ENCODE measurements around the gene NR5A1.

The NR5A1 gene

GRCh38 chr9:124475158-124475867 is 31.9 kb downstream of the NR5A1 start:
- no peak for TF ChIP-seq RARB (CRISPR knock-in tag; IDR thresholded peaks at IDR 0.05)
- no peak for ATAC-seq

- ATAC-seq: no peak
These were observed 33.0 kb downstream of the NR5A1 start for GRCh38 chr9:124474151-124474550.

GRCh38 chr9:124473310-124473709 is 33.9 kb downstream of the NR5A1 start:
- ATAC-seq: no peak
- TF ChIP-seq ESRRG (CRISPR knock-in tag; IDR thresholded peaks at IDR 0.05) (no peak), ZNF565 (CRISPR knock-in tag; conservative IDR thresholded peaks at IDR 0.05; ENCODE audit: low read depth) (no peak), CSRNP3 (CRISPR knock-in tag; IDR thresholded peaks at IDR 0.05) (no peak)

More at GRCh38 chr9:124474151-124474550, 33.0 kb downstream of the NR5A1 start:
- no peak for TF ChIP-seq ESRRG (CRISPR knock-in tag; IDR thresholded peaks at IDR 0.05)
- TF ChIP-seq GLIS3 (CRISPR knock-in tag; IDR thresholded peaks at IDR 0.05): no peak
- no peak for TF ChIP-seq ZNF565 (CRISPR knock-in tag; conservative IDR thresholded peaks at IDR 0.05; ENCODE audit: low read depth)
- TF ChIP-seq PATZ1 (CRISPR knock-in tag; IDR thresholded peaks at IDR 0.05; ENCODE audit: borderline replicate concordance): no peak
- TF ChIP-seq ISL1 (CRISPR knock-in tag; IDR thresholded peaks at IDR 0.05): no peak
- TF ChIP-seq ARNTL (CRISPR knock-in tag; IDR thresholded peaks at IDR 0.05; ENCODE audit: borderline replicate concordance, low read depth): no peak
- no peak for TF ChIP-seq SNAI2 (CRISPR knock-in tag; IDR thresholded peaks at IDR 0.05)
- TF ChIP-seq CREB5 (CRISPR knock-in tag; IDR thresholded peaks at IDR 0.05; ENCODE audit: low read depth): no peak
- no peak for TF ChIP-seq ZFP30 (CRISPR knock-in tag; IDR thresholded peaks at IDR 0.05)
- no peak for TF ChIP-seq POU6F1 (CRISPR knock-in tag; IDR thresholded peaks at IDR 0.05; ENCODE audit: borderline replicate concordance, low read depth)
- TF ChIP-seq ZC3H10 (CRISPR knock-in tag; IDR thresholded peaks at IDR 0.05): no peak

GRCh38 chr9:124472770-124473169 is 34.4 kb downstream of the NR5A1 start:
- ATAC-seq: no peak
- TF ChIP-seq ISL1 (CRISPR knock-in tag; IDR thresholded peaks at IDR 0.05) (no peak), CREB5 (CRISPR knock-in tag; IDR thresholded peaks at IDR 0.05; ENCODE audit: low read depth) (no peak), ESRRG (CRISPR knock-in tag; IDR thresholded peaks at IDR 0.05) (no peak), RARB (CRISPR knock-in tag; IDR thresholded peaks at IDR 0.05) (no peak), TCF4 (CRISPR knock-in tag; IDR thresholded peaks at IDR 0.05; ENCODE audit: borderline replicate concordance) (no peak), CSRNP3 (CRISPR knock-in tag; IDR thresholded peaks at IDR 0.05) (no peak), OSR1 (CRISPR knock-in tag; IDR thresholded peaks at IDR 0.05) (no peak), BACH2 (CRISPR knock-in tag; IDR thresholded peaks at IDR 0.05; ENCODE audit: borderline replicate concordance) (no peak), ZC3H10 (CRISPR knock-in tag; IDR thresholded peaks at IDR 0.05) (no peak), ZFP3 (CRISPR knock-in tag; IDR thresholded peaks at IDR 0.05) (no peak), POU6F1 (CRISPR knock-in tag; IDR thresholded peaks at IDR 0.05; ENCODE audit: borderline replicate concordance, low read depth) (no peak), PPARA (CRISPR knock-in tag; IDR thresholded peaks at IDR 0.05; ENCODE audit: borderline replicate concordance) (no peak), PATZ1 (CRISPR knock-in tag; IDR thresholded peaks at IDR 0.05; ENCODE audit: borderline replicate concordance) (no peak), TOX (CRISPR knock-in tag; IDR thresholded peaks at IDR 0.05; ENCODE audit: borderline replicate concordance) (no peak), ZNF565 (CRISPR knock-in tag; conservative IDR thresholded peaks at IDR 0.05; ENCODE audit: low read depth) (no peak), GLIS3 (CRISPR knock-in tag; IDR thresholded peaks at IDR 0.05) (no peak), ARNTL (CRISPR knock-in tag; IDR thresholded peaks at IDR 0.05; ENCODE audit: borderline replicate concordance, low read depth) (no peak), SNAI2 (CRISPR knock-in tag; IDR thresholded peaks at IDR 0.05) (no peak)
